HG03196 (cell line): ENCODE measurements around the gene BET1.

ENCODE experiments used
- ATAC-seq: cut with Tn5 transposase; IDR thresholded peaks from one replicate; pipeline ENCODE4 v1.9.1; 2021; ENCODE audit not compliant: unreplicated experiment

The BET1 gene

GRCh38 chr7:93960986-93961385, 43.2 kb downstream of the BET1 start:
- ATAC-seq = no peak

DNA sequence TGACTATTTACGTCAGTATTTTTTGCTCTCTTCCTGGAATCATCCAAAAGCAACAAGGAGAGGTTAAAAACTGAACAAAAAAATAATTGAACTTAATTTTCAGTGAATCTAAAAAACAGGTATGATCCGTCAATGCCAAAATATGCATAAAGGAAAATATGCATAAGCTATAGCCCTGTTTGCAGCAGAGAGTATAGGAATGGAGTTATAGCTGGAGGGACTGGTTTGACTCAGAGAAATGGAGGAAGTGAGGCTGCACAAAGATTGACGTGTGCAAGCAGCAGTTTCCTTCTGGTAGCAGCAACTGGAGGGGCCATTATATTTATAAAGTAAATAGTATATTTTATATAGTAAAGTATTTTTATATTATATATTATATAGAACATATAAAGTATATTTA, 45.5 kb downstream of the BET1 start:
- no peak for ATAC-seq

DNA sequence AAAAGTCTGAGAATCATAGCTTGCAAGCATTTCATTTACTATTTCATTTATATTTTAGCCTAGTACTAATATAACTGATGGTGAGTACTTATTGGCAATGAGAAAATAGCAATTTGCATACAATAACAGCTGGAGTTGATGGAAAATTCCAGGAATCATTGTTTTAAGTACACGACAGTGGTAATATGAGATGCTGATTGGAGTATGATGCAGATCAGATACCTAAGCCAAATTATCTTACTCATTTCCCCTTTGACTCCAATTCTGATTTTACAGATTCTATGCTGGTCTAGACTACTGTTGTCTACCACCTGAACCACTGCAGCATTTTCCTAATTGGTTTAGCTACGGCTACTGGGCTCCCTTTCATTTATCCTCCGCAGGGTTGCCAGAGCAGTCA, 45.9 kb downstream of the BET1 start:
- ATAC-seq = no peak

DNA sequence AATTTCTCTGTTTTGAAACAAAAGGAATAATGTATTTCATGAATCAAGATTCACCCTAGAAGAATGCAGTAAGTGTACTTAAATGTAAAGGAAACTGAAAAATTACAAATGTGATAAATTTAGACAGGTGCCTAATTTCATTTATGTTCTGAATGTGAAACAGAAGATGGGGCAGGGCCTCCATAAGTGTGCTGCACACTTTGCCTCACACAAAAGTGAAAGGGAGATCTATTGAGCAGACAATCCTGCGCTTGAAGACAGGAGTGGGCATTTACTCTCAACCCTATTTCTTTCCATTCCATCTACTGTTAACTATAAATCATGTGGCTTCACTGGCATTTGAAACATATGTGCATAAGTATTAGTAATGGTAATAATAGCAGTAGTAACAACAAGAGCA, 46.4 kb downstream of the BET1 start:
- no peak for ATAC-seq

- no peak for ATAC-seq
Measured at GRCh38 chr7:93955304-93955703, 48.9 kb downstream of the BET1 start.

- ATAC-seq = no peak
Measured at GRCh38 chr7:93949423-93949822, 54.7 kb downstream of the BET1 start.

DNA sequence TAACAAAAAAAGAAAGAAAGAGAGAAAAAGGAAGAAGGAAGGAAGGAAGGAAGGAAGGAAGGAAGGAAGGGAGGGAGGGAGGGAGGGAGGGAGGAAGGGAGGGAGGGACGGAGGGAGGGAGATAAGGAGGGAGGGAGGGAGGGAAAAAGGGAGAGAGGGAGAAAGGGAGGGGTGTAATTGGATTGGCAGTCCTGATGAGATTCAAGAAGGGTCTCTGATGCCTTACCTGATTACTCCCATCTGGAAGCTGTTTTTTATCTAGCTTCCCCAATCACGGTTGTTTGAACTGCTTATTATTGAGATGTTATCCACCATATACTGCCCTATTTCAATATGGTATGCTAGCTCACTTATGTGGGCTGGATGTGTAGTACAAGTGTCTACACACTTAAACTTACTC, 55.3 kb downstream of the BET1 start:
- no peak for ATAC-seq

GRCh38 chr7:93948106-93948505, 56.0 kb downstream of the BET1 start:
- ATAC-seq = no peak

- no peak for ATAC-seq
Measured at GRCh38 chr7:93945756-93946535, 58.2 kb downstream of the BET1 start.

DNA sequence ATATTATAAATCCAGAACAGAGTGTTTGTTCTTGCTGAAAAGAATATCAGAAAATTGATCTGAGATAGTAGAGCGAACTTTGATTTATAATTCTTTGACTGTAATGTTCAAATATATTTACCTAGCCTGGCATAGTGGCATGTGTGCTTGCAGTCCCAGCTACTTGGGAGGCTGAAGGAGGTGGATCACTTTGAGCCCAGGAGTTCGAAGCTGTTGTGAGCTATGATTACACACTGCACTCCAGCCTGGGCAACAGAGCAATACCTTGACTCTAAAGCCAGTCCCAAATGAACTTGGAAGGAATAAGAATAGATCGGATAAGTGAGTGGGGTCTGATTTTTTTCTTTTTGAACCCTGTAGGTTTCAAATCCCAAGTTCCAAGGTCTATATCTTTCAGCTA, 59.1 kb downstream of the BET1 start:
- no peak for ATAC-seq

GRCh38 chr7:93944673-93945072, 59.5 kb downstream of the BET1 start:
- no peak for ATAC-seq

DNA sequence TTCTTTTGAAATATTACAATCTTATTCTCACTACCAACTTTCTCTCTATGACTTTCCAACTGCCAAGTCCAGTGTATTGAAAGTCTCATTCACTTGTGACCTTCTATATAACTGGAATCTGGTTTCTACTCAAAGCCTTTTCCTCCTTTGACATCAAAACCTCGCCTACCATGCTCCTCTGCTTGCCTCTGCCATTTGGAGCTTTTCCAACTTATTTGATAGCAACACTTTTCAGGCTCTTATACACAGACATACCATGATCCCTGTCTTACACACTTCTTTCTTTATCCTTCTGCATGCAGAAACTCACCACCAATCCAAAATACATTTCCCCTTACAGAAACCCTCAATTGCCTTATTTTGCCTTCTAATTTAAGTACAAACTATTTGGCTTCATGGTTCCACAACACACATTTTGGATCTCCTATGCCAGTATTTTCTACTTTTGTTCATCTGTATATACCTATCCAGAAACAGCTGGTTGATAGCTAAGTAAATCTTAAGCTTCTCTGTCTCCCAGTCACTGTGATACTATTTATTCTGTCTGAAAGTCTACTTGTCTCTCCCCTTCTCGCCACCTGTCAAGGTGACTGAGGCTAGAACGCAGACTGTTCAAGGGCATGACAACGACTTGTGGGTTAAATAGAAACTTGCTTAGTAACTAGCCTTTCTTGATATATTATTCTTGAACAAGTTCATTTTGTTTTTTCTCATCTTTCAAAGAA, 60.2 kb downstream of the BET1 start:
- no peak for ATAC-seq
